T-cell (primary cell): ENCODE data around the gene PIEZO2. TPM values are rescaled to one million over a fixed set of nuclear protein-coding genes. Genes with fewer than 3 reads are reported as not detected.

Experiments used
- ATAC-seq, 4 experiments: fragments of 200-7000 bp in 3 of 4; fragments of 150-1000 bp in 1 of 4; cut with Tn5 transposase; replicated peaks in 1 of 4; 1 replicate in 3 of 4; 2 replicates in 1 of 4; pipeline ENCODE4 v1.10.0; 2021; ENCODE audit warnings: moderate library complexity in 3 of 4, mild to moderate bottlenecking in 2 of 4, moderate number of reproducible peaks in 1 of 4
- CTCF ChIA-PET, 2 donors: fragments of 300-600 bp; sonication (Branson Sonifier 250); formaldehyde crosslinking; loops; one replicate each; lab custom pipeline; 2022; ENCODE audit warnings: antibody characterized with exemption in 2 of 2; lab: Charles Lee
- POLR2A ChIA-PET, 2 donors: fragments of 300-600 bp; sonication (Branson Sonifier 250); formaldehyde crosslinking; loops; one replicate each; lab custom pipeline; 2022; ENCODE audit warnings: antibody characterized with exemption in 2 of 2; lab: Charles Lee
- DNase-seq, 35 experiments: peaks; one replicate each; pipeline versions ENCODE4 v3.0.0 to v3.0.0-alpha.2; 2013 to 2023
- H3K27ac ChIP-seq: one replicate; pipeline ENCODE4 v1.5.1; 2013; ENCODE audit warnings: low read length
- H3K27me3 ChIP-seq, 2 experiments: replicated peaks in 1 of 2; 1 replicate in 1 of 2; 2 replicates in 1 of 2; pipeline versions ENCODE4 v1.6.1 to v1.7.0; 2013; ENCODE audit warnings: low read length in 1 of 2, mixed read lengths in 1 of 2; ENCODE audit not compliant: control insufficient read depth in 2 of 2, insufficient read depth in 2 of 2; ENCODE audit errors: extremely low read depth in 1 of 2
- H3K36me3 ChIP-seq, 2 donors: 1 replicate in 1 of 2; 2 replicates in 1 of 2; pipeline versions ENCODE4 v1.6.1 to v1.7.0; 2013; ENCODE audit warnings: low read length in 1 of 2; ENCODE audit not compliant: control insufficient read depth in 2 of 2, insufficient read depth in 1 of 2; ENCODE audit errors: extremely low read depth in 1 of 2
- H3K4me1 ChIP-seq, 2 experiments: 1 replicate in 1 of 2; 2 replicates in 1 of 2; pipeline versions ENCODE4 v1.6.1 to v1.7.0; 2013; ENCODE audit warnings: low read length in 2 of 2, mixed read lengths in 1 of 2; ENCODE audit not compliant: insufficient read depth in 2 of 2, control insufficient read depth in 1 of 2; ENCODE audit errors: extremely low read depth in 1 of 2
- H3K4me3 ChIP-seq, 2 donors: 1 replicate in 1 of 2; 2 replicates in 1 of 2; pipeline versions ENCODE4 v1.5.1 to v1.7.0; 2013; ENCODE audit warnings: mild to moderate bottlenecking in 2 of 2, low read length in 1 of 2, moderate library complexity in 1 of 2; ENCODE audit not compliant: control insufficient read depth in 1 of 2; ENCODE audit errors: extremely low read depth in 1 of 2
- H3K9me3 ChIP-seq: 2 replicates; pipeline ENCODE4 v1.7.0; 2013
- H3K27ac Mint-ChIP-seq, 2 donors: one replicate each; pipeline ENCODE4 v1.8.0; 2020 to 2021; ENCODE audit warnings: mild to moderate bottlenecking in 2 of 2, mixed read lengths in 2 of 2
- H3K27me3 Mint-ChIP-seq, 2 donors: one replicate each; pipeline ENCODE4 v1.8.0; 2021 to 2022; ENCODE audit warnings: mixed read lengths in 2 of 2
- H3K36me3 Mint-ChIP-seq: one replicate; pipeline ENCODE4 v1.8.0; 2021; ENCODE audit warnings: mixed read lengths
- H3K4me1 Mint-ChIP-seq, 3 donors: one replicate each; pipeline ENCODE4 v1.8.0; 2020 to 2022; ENCODE audit warnings: mixed read lengths in 3 of 3, mild to moderate bottlenecking in 1 of 3
- H3K4me3 Mint-ChIP-seq, 3 donors: one replicate each; pipeline ENCODE4 v1.8.0; 2020 to 2022; ENCODE audit warnings: mild to moderate bottlenecking in 3 of 3, mixed read lengths in 3 of 3, moderate library complexity in 3 of 3
- H3K9me3 Mint-ChIP-seq, 3 donors: one replicate each; pipeline ENCODE4 v1.8.0; 2020 to 2022; ENCODE audit warnings: mixed read lengths in 3 of 3
- WGBS: methylation state at CpG from one replicate; pipeline ENCODE4 v1.1.5; 2013; ENCODE audit warnings: missing lambda C conversion rate; ENCODE audit not compliant: insufficient coverage; 5-methylcytosine and 5-hydroxymethylcytosine counted together
- total RNA-seq, 35 experiments: library from RNA in 6 of 35; stranded (reverse) in 6 of 35; fragments of 120-200 nt in 1 of 35; gene quantifications; one replicate each; pipeline versions ENCODE4 v1.2.1 to v1.2.4 and lab custom pipeline; 2013 to 2026

The PIEZO2 gene
- total RNA-seq, 5 donors from 2014 or later (not counting 1 experiment from before 2014, with no cell fraction given) = 0.05 to 0.90 (median 0.21) TPM; not detected in 1

DNA sequence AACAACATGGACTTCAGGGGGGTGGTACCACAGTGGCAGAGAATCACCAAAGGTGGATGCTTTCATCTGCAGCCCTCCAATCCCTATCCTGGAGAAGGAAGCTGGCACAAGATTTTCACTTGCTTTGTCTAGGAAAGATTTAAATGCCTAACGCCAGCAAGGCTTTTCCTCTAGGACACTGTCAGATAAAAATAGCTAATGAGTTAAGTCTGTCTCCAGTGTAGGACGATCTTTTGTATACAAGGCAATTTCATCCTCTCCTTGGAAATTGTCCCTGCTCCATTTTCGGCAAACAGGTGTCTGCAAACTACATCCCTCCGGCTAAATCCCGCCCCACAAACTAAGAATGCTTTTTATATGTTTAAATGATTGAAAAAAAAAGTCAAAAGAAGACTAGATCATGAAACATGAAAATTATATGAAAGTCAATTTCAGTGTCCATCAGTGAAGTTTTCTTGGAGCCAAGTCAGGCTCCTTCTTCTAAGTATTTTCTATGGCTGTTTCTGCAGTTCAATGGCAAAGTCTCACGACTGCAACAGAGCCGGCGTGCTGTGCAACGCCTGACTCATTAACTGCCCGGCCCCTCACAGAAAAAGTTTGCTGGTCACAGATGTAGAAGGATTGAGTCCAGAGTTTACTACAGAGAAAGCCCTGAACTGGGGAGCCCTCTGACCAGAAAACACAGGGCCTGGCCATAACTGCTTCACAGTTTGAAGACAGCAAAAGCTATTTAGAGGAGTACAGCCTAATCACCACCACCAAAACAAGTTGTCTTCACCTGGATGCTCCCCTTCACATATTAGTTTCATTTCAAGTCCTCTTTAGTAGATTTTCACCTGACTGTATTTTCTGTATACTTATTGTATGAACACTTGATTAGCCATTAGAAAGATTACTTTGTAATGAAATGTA, 52.3 kb downstream of the PIEZO2 start:
- no peaks in the 10 kb centered on the region for H3K36me3 Mint-ChIP-seq
- Histone ChIP-seq H3K27me3 (no peaks in the 10 kb centered on the region), H3K27ac (no peak overlapping the region), H3K9me3 (no peaks in the 10 kb centered on the region), H3K36me3 (no peaks in the 10 kb centered on the region), H3K4me1 (no peaks in the 10 kb centered on the region), H3K4me3 (no peak overlapping the region)
- WGBS = 95% methylated on average over 5 of the region's 10 CpGs
- H3K27me3 Mint-ChIP-seq = no peaks in the 10 kb centered on the region
- no peak overlapping the region for H3K27ac Mint-ChIP-seq
- no peaks in the 10 kb centered on the region for H3K4me1 Mint-ChIP-seq
- ATAC-seq (no peak), DNase-seq (no peak)
- POLR2A ChIA-PET = no interaction called here
- CTCF ChIA-PET = no interaction called here
- no peak overlapping the region for H3K4me3 Mint-ChIP-seq
- H3K9me3 Mint-ChIP-seq = no peaks in the 10 kb centered on the region

DNA sequence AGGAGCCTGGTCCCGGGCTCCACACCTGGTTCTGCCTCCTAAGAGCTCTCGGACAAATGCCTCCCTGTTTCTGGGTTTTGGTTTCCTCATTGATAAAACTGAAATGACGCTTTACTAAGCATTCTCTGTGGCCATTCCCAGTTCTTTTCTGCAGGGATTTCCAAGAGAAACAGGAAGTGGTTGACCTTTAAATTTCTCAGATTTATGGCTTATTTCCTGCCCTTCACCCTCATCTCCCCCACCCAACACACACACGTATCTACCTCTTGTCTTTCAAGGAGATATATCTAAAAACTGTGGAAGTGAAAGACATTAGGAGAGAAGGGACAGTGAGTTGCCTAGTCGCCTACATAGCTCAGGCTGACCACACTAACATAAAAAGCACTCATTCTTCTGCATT, 53.0 kb downstream of the PIEZO2 start:
- Mint-ChIP-seq H3K9me3 (no peaks in the 10 kb centered on the region), H3K27me3 (no peaks in the 10 kb centered on the region), H3K27ac (no peak overlapping the region), H3K4me1 (no peaks in the 10 kb centered on the region), H3K36me3 (no peaks in the 10 kb centered on the region), H3K4me3 (no peak overlapping the region)
- DNase-seq = no peak
- Histone ChIP-seq H3K27me3 (no peaks in the 10 kb centered on the region), H3K9me3 (no peaks in the 10 kb centered on the region), H3K36me3 (no peaks in the 10 kb centered on the region), H3K4me3 (no peak overlapping the region), H3K4me1 (no peaks in the 10 kb centered on the region), H3K27ac (no peak overlapping the region)
- 50% methylated on average over 1 of the region's 5 CpGs for WGBS
- POLR2A ChIA-PET = no interaction called here
- ATAC-seq = no peak
- CTCF ChIA-PET = no interaction called here

DNA sequence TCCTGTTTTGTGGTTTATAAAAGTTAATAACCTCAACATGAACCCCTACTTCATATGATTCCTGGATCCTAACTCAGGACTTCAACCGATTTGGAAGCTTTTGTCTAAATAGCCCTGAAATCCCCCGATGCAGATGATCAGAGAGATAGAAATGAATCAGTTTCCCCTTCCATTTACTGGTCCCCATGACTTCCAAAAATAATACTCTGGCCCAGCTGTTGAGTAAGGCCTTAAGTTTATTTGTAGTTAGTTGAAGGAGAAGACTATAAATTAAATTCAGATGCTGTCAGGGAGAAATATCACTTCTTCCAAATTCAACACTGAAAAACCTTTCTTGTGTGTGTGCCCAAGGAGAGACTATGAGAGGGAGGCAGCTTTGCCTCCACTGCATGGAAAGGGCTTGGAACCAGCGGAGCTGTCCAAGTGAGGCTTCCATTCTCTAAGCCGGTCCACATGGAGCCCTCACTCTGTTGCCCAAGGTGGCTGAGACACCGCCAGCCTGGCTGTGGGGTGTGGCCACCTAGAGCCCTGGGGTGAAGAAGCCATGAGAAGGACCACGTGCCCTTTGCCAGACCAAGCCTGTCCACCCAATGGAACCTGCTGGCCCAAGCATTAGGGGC, 53.6 kb downstream of the PIEZO2 start:
- H3K36me3 ChIP-seq = no peaks in the 10 kb centered on the region
- Mint-ChIP-seq H3K27ac (no peak overlapping the region), H3K9me3 (no peaks in the 10 kb centered on the region), H3K4me3 (no peak overlapping the region), H3K4me1 (no peaks in the 10 kb centered on the region), H3K27me3 (no peaks in the 10 kb centered on the region), H3K36me3 (no peaks in the 10 kb centered on the region)
- ChIA-PET POLR2A (no interaction called here), CTCF (no interaction called here)
- H3K27me3 ChIP-seq = peaks cover 0 to 3% of the 10 kb centered on the region in 2 experiments
- WGBS = 91% methylated on average over 3 of the region's 6 CpGs
- H3K4me3 ChIP-seq = no peak overlapping the region
- DNase-seq (no peak), ATAC-seq (no peak)
- H3K9me3 ChIP-seq = no peaks in the 10 kb centered on the region
- H3K27ac ChIP-seq = no peak overlapping the region
- H3K4me1 ChIP-seq = no peaks in the 10 kb centered on the region

DNA sequence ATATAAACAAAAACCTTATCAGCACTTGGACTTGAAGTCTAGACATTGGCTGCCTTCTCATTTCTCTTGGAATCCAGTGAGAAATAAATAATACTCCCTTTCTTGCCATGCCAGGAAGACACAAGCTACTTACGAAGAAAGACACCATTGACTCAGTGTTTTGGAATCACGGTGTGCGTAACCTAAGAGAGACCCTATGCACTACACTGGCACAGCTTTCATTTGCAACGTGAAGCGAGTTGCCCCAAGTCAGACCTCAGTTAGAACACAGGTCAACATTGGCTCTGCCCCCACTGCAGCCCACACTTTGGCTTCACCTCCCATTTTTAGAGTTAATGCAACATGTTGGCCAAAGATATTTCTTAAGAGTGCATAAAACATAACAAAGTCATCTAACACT, 54.2 kb downstream of the PIEZO2 start:
- POLR2A ChIA-PET = no interaction called here
- CTCF ChIA-PET = no interaction called here
- no peak overlapping the region for H3K27ac ChIP-seq
- H3K4me1 Mint-ChIP-seq = no peaks in the 10 kb centered on the region
- no peaks in the 10 kb centered on the region for H3K9me3 ChIP-seq
- no peaks in the 10 kb centered on the region for H3K36me3 ChIP-seq
- H3K27me3 ChIP-seq = peaks cover 0 to 3% of the 10 kb centered on the region in 2 experiments
- no peak for ATAC-seq
- H3K4me3 ChIP-seq = no peak overlapping the region
- no peaks in the 10 kb centered on the region for H3K36me3 Mint-ChIP-seq
- H3K4me1 ChIP-seq = no peaks in the 10 kb centered on the region
- H3K27ac Mint-ChIP-seq = no peak overlapping the region
- no peak for DNase-seq
- no peak overlapping the region for H3K4me3 Mint-ChIP-seq
- H3K9me3 Mint-ChIP-seq = no peaks in the 10 kb centered on the region
- 75% methylated on average over 5 of the region's 5 CpGs for WGBS
- no peaks in the 10 kb centered on the region for H3K27me3 Mint-ChIP-seq

DNA sequence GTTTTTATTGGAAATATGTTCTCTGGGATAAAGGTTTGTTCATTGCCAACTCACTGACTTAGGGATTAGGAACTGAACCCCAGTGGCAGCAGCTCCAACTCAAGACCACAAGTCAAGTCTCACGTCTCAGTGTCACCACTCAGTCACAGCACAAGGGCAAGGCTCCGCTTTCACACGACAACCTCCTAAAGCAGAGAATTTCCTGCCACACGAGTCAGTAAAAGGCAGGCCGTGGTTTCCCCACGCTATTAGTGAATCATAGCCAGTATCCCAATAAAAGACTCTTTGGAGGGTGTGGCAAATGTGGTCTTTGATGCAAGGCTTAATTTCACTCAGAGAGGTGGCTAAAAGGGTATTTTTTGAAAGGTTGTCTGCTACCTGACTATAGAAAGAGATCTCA, 57.6 kb downstream of the PIEZO2 start:
- H3K36me3 Mint-ChIP-seq = no peaks in the 10 kb centered on the region
- Histone ChIP-seq H3K27me3 (peaks cover 0 to 3% of the 10 kb centered on the region in 2 experiments), H3K4me3 (no peak overlapping the region), H3K4me1 (no peaks in the 10 kb centered on the region), H3K36me3 (no peaks in the 10 kb centered on the region), H3K9me3 (no peaks in the 10 kb centered on the region), H3K27ac (no peak overlapping the region)
- 63% methylated on average over 1 of the region's 6 CpGs for WGBS
- no peaks in the 10 kb centered on the region for H3K9me3 Mint-ChIP-seq
- no peak overlapping the region for H3K27ac Mint-ChIP-seq
- ChIA-PET CTCF (no interaction called here), POLR2A (no interaction called here)
- no peaks in the 10 kb centered on the region for H3K4me1 Mint-ChIP-seq
- H3K4me3 Mint-ChIP-seq = no peak overlapping the region
- DNase-seq (no peak), ATAC-seq (no peak)
- H3K27me3 Mint-ChIP-seq = peaks cover 0 to 4% of the 10 kb centered on the region in 2 donors

DNA sequence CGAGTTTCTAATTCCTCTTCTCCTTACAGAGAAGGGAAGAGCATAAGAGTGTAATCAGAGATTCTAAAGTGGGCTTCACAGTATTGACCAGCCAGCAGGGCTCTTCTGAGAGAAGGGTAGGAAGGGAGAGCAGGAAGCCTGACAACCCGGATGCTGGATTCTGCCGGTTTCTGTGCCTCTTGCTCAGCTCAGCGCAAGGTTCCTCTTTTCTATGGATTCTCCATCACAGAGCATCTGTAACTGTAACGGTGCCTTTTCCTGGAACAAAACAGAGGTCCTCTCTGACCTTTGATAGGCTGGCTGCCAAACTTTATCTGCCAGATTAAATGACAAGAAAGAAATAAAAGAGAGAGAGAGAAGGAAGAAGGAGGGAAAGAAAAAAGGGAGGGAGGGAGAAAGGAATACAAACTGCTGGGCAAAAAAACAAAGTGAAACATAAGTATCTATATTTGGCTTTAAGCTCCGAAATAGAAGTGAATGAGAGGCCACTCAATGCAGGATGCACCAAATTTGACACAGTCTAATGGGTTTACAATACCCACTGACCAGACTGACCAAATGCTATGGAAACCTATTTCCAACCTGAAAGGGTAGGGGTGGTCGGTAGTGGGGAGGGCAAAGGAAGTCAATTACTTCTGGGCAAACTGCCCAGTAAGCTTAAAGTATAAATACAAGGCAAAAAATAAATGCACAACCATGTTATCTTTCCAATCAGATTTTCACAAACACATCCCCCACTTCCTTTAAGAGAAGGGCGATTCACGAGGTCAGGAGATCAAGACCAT, 59.2 kb downstream of the PIEZO2 start:
- H3K27me3 Mint-ChIP-seq = peaks cover 0 to 4% of the 10 kb centered on the region in 2 donors
- Histone ChIP-seq H3K4me1 (no peaks in the 10 kb centered on the region), H3K36me3 (no peaks in the 10 kb centered on the region), H3K27ac (no peak overlapping the region), H3K4me3 (no peak overlapping the region), H3K9me3 (no peaks in the 10 kb centered on the region), H3K27me3 (peaks cover 0 to 3% of the 10 kb centered on the region in 2 experiments)
- H3K27ac Mint-ChIP-seq = no peak overlapping the region
- no peaks in the 10 kb centered on the region for H3K4me1 Mint-ChIP-seq
- H3K36me3 Mint-ChIP-seq = no peaks in the 10 kb centered on the region
- H3K9me3 Mint-ChIP-seq = no peaks in the 10 kb centered on the region
- no peak for DNase-seq
- ATAC-seq = no peak
- POLR2A ChIA-PET = no interaction called here
- no peak overlapping the region for H3K4me3 Mint-ChIP-seq
- CTCF ChIA-PET = interaction anchor here in 1 of 2 donors (0.6 kb wide), 1 partner anchor 17 kb away, joined by 4 read pairs; no protein-coding TSS in a partner anchor
- WGBS = 6% methylated on average over 3 of the region's 9 CpGs
